ENCODE data around the gene ZDHHC22. TPM values are rescaled to one million over a fixed set of nuclear protein-coding genes. Genes with fewer than 3 reads are reported as not detected.

ZDHHC22 gene
- total and polyA plus RNA-seq, 5 donors from 2014 or later = not detected

DNA sequence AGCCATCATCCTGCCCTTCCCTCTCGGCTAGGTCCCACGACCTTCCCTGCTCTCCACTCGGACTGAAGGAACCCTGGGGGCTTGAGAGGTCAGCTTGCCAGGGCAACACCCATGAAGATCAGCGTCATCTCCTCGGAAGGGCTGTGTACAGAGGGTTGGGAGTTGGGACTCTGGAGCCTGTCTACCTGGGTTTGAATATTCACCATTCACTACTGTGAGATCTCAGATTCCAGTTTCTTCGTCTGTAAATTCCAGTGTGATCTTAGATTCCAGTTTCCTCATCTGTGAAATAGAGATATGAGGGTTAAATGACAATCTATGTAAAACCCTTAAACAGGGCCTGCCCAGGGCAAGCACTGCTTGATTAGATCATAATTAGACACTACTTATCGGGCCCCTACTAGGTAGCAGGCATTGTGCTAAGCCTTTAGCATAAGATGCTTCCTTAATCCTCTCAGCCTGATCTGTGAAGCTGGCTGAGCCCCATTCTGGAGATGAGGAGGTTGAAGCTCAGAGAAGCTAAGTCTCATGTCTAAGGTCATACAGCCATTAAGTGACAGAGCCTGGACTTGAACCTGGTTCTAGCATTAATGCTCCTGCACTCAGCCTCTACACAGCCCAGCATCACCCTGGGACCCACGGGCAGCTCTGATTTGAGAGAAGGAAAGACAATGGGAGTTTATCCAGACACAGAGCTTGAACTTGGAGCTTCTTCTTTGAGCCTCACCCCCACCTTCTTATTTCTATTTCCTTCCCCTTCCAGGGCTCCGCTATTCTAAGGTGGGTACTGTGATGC is 612 bp upstream of the ZDHHC22 start:
- Histone ChIP-seq H3K4me1 (ENCODE audit: control insufficient read depth, insufficient read depth, low read length, poor library complexity, severe bottlenecking) (peaks cover 15% of the 10 kb centered on the region), H3K27me3 (ENCODE audit: control insufficient read depth, insufficient read depth, low read length) (peaks cover 46% of the 10 kb centered on the region), H3K27ac (ENCODE audit: insufficient read depth, low read length, poor library complexity, severe bottlenecking) (no peak overlapping the region), H3K36me3 (ENCODE audit: control insufficient read depth, insufficient read depth, low read length) (no peaks in the 10 kb centered on the region), H3K9me3 (ENCODE audit: control insufficient read depth in 2 of 2, low read length in 2 of 2) (no peaks in the 10 kb centered on the region), H3K4me3 (ENCODE audit: low read depth, low read length) (no peak overlapping the region)
- no peak for ATAC-seq (ENCODE audit: low read depth in 2 of 2)
- H3K4me3 Mint-ChIP-seq = peak overlapping the region in 3 of 4 donors; percentile 9 to 49 (median 43)
- no peak for DNase-seq
- H3K9me3 Mint-ChIP-seq = peaks cover 0 to 2% (median 0%) of the 10 kb centered on the region in 7 donors
- H3K27me3 Mint-ChIP-seq = peaks cover 86% of the 10 kb centered on the region
- H3K4me1 Mint-ChIP-seq = peaks cover 0 to 43% (median 21%) of the 10 kb centered on the region in 4 donors
- H3K27ac Mint-ChIP-seq = no peak overlapping the region
- H3K36me3 Mint-ChIP-seq = no peaks in the 10 kb centered on the region

DNA sequence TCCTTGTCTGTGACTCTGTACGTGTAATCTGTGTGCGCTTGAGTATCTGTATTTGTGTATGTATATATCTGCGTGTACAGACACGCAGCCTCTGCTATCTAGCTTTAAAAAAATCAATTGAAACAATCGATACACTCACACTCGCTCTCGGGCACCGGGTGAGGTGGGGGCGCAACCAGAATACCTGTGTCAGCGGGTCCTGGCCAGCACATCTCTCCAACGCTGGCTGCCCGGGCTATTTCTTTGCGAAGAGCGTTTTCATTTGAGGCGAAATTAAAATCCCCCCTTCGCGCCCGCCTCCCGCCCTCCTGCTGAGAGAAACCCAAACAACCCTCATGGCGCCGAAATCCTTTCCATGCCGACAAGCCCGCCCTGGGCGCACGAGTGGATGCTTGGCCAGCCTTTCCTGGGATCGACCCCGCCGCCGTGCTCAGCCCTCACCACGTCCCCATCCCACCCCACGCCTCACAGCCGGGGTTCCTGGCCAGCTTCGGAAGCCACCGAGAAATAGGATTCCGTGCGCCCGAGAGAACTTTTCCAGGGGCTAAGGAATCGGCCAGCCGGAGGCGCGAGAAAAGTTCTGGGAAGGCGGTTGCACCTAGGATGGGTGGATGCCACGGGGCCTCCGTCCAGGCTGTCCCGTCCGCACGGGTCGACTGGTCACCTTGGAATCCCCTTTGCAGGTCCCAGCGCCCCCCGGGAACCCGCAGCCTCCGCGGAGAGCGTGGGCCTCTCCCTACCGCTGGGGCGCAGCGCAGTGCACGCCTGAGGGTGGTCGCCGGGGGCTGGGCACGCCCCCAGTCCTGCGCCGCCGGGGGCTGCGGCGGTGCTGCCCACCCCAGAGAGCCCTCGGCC is 1.0 kb downstream of the ZDHHC22 start:
- no peaks in the 10 kb centered on the region for H3K36me3 ChIP-seq (ENCODE audit: control insufficient read depth, insufficient read depth, low read length)
- no peak for ATAC-seq (ENCODE audit: low read depth in 2 of 2)
- H3K27ac Mint-ChIP-seq = peak overlapping the region in 1 of 3 donors; percentile 14
- H3K4me3 Mint-ChIP-seq = peak overlapping the region in 3 of 4 donors; percentile 53 to 83 (median 79)
- no peaks in the 10 kb centered on the region for H3K9me3 ChIP-seq (ENCODE audit: control insufficient read depth in 2 of 2, low read length in 2 of 2)
- H3K4me1 Mint-ChIP-seq = peaks cover 0 to 43% (median 21%) of the 10 kb centered on the region in 4 donors
- H3K27me3 ChIP-seq (ENCODE audit: control insufficient read depth, insufficient read depth, low read length) = peaks cover 38% of the 10 kb centered on the region
- no peaks in the 10 kb centered on the region for H3K36me3 Mint-ChIP-seq
- H3K4me1 ChIP-seq (ENCODE audit: control insufficient read depth, insufficient read depth, low read length, poor library complexity, severe bottlenecking) = peaks cover 15% of the 10 kb centered on the region
- no peak overlapping the region for H3K4me3 ChIP-seq (ENCODE audit: low read depth, low read length)
- no peak for DNase-seq
- H3K27ac ChIP-seq (ENCODE audit: insufficient read depth, low read length, poor library complexity, severe bottlenecking) = no peak overlapping the region
- H3K27me3 Mint-ChIP-seq = peaks cover 90% of the 10 kb centered on the region
- peaks cover 0 to 2% (median 0%) of the 10 kb centered on the region in 7 donors for H3K9me3 Mint-ChIP-seq

DNA sequence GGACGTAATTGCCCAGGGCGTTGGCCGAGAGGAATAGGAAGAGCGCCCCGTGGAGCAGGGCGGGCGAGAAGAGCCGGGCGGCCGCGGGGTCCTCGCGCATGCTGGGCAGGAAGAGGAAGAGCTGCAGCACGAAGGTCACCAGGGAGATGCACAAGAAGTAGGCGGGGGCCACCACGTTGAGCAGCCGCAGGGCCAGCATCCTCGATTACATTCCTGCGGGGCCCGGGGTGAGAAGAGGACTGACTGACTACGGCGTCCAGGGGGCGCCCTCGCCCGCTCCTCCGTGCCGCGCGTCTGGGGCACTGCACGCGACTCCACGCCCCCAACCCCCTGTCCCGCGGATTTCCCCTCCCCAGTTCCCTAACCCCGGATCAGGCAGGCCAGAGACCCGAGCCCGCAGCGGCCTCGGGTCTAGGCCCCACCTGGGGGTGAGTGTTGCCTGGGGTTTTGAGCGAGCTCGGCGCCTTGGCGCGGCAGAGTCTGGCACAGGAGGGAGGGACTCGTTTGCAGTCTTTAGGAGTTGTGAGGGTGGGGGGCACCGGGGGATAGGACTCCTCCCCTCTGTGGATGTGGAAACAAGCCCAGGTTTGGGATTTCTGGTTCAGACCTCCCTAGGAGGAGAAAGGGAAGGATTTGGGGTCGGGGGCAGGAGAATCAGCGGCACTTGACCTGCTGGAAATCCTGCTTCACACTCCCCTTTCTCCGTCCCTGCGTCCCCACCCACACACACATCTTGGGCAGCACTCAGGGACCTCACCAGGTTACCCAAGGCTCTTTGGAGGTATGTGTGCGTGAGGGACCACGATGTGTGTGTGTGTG is 1.8 kb downstream of the ZDHHC22 start:
- H3K36me3 Mint-ChIP-seq = no peaks in the 10 kb centered on the region
- no peaks in the 10 kb centered on the region for H3K9me3 ChIP-seq (ENCODE audit: control insufficient read depth in 2 of 2, low read length in 2 of 2)
- ATAC-seq (ENCODE audit: low read depth in 2 of 2) (peak; percentile 42 to 49), DNase-seq (peak in 1 of 3 donors; percentile 53)
- H3K27me3 Mint-ChIP-seq = peaks cover 90% of the 10 kb centered on the region
- H3K4me1 ChIP-seq (ENCODE audit: control insufficient read depth, insufficient read depth, low read length, poor library complexity, severe bottlenecking) = peaks cover 15% of the 10 kb centered on the region
- H3K36me3 ChIP-seq (ENCODE audit: control insufficient read depth, insufficient read depth, low read length) = no peaks in the 10 kb centered on the region
- peaks cover 33% of the 10 kb centered on the region for H3K27me3 ChIP-seq (ENCODE audit: control insufficient read depth, insufficient read depth, low read length)
- peaks cover 0 to 2% (median 0%) of the 10 kb centered on the region in 7 donors for H3K9me3 Mint-ChIP-seq
- peaks cover 0 to 43% (median 21%) of the 10 kb centered on the region in 4 donors for H3K4me1 Mint-ChIP-seq
- peak overlapping the region in 3 of 4 donors; percentile 53 to 83 (median 79) for H3K4me3 Mint-ChIP-seq
- no peak overlapping the region for H3K27ac Mint-ChIP-seq
- no peak overlapping the region for H3K4me3 ChIP-seq (ENCODE audit: low read depth, low read length)
- H3K27ac ChIP-seq (ENCODE audit: insufficient read depth, low read length, poor library complexity, severe bottlenecking) = no peak overlapping the region

DNA sequence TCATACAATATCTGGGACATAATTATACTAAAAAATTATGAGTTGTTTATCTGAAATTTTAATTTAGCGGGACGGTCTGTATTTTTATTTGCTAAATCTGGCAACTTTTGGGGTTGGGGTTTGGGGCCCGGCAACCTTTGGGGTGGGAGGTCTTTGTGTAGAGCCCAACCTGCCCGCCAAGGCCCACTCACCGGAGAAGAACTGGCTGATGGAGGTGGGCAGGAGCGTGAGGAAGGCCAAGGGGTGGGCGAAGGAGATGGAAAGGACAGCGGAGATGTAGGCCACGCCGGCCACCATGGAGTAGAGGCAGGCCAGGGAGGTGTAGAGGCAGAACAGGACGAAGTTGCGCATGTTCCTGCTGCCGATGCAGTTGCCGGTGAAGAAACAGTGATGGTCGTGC is 2.6 kb downstream of the ZDHHC22 start:
- no peak for ATAC-seq (ENCODE audit: low read depth in 2 of 2)
- Mint-ChIP-seq H3K27ac (no peak overlapping the region), H3K4me3 (peak overlapping the region in 1 of 4 donors; percentile 8)

DNA sequence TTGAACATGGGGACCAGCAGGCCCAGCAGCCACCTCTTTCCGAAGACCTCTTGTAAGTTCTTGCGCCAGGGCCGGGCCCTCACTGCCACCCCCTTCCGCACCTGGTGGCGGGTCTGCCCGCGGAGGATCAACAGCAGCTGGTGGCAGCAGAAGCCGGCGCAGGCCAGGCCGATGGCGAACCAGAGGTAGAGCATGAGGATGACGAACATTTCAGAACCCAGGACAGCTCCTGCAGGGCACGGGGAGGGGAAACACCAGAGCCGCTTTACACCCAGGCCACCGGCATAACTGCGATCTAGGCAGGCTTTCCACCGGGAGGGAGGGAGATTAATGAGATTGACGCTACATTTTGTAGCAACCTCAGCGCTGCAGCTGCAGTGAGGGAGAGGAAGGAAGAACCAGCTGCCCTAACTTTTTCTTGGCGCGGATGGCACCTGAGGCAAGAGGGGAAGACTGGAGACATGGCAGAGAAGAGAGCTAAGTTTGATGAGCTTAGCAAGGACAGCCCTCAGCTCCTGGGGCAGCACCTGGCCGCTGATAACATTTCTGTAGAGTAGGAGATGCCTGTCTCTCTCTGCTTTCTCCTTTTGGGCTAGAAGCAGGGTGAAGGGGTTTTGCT is 7.8 kb downstream of the ZDHHC22 start:
- peaks cover 29% of the 10 kb centered on the region for H3K27me3 ChIP-seq (ENCODE audit: control insufficient read depth, insufficient read depth, low read length)
- H3K4me1 ChIP-seq (ENCODE audit: control insufficient read depth, insufficient read depth, low read length, poor library complexity, severe bottlenecking) = no peaks in the 10 kb centered on the region
- peaks cover 0 to 2% (median 0%) of the 10 kb centered on the region in 7 donors for H3K9me3 Mint-ChIP-seq
- H3K27me3 Mint-ChIP-seq = peaks cover 72% of the 10 kb centered on the region
- ATAC-seq (ENCODE audit: low read depth in 2 of 2) (peak; percentile 44 to 61), DNase-seq (peak; percentile 25 to 66 (median 52))
- H3K4me3 Mint-ChIP-seq = no peak overlapping the region
- H3K36me3 ChIP-seq (ENCODE audit: control insufficient read depth, insufficient read depth, low read length) = no peaks in the 10 kb centered on the region
- H3K36me3 Mint-ChIP-seq = no peaks in the 10 kb centered on the region
- H3K27ac ChIP-seq (ENCODE audit: insufficient read depth, low read length, poor library complexity, severe bottlenecking) = no peak overlapping the region
- H3K27ac Mint-ChIP-seq = no peak overlapping the region
- H3K4me1 Mint-ChIP-seq = peaks cover 0 to 9% (median 3%) of the 10 kb centered on the region in 4 donors
- H3K9me3 ChIP-seq (ENCODE audit: control insufficient read depth in 2 of 2, low read length in 2 of 2) = no peaks in the 10 kb centered on the region
- H3K4me3 ChIP-seq (ENCODE audit: low read depth, low read length) = no peak overlapping the region

More for the DNA sequence above, 2.6 kb downstream of the ZDHHC22 start:
- Histone ChIP-seq H3K4me1 (ENCODE audit: control insufficient read depth, insufficient read depth, low read length, poor library complexity, severe bottlenecking) (peaks cover 15% of the 10 kb centered on the region), H3K4me3 (ENCODE audit: low read depth, low read length) (no peak overlapping the region), H3K27ac (ENCODE audit: insufficient read depth, low read length, poor library complexity, severe bottlenecking) (no peak overlapping the region), H3K9me3 (ENCODE audit: control insufficient read depth in 2 of 2, low read length in 2 of 2) (no peaks in the 10 kb centered on the region), H3K27me3 (ENCODE audit: control insufficient read depth, insufficient read depth, low read length) (peaks cover 34% of the 10 kb centered on the region), H3K36me3 (ENCODE audit: control insufficient read depth, insufficient read depth, low read length) (no peaks in the 10 kb centered on the region)
- Mint-ChIP-seq H3K36me3 (no peaks in the 10 kb centered on the region), H3K9me3 (peaks cover 0 to 4% (median 0%) of the 10 kb centered on the region in 7 donors), H3K27me3 (peaks cover 84% of the 10 kb centered on the region), H3K4me1 (peaks cover 0 to 43% (median 21%) of the 10 kb centered on the region in 4 donors)
- DNase-seq = no peak

DNA sequence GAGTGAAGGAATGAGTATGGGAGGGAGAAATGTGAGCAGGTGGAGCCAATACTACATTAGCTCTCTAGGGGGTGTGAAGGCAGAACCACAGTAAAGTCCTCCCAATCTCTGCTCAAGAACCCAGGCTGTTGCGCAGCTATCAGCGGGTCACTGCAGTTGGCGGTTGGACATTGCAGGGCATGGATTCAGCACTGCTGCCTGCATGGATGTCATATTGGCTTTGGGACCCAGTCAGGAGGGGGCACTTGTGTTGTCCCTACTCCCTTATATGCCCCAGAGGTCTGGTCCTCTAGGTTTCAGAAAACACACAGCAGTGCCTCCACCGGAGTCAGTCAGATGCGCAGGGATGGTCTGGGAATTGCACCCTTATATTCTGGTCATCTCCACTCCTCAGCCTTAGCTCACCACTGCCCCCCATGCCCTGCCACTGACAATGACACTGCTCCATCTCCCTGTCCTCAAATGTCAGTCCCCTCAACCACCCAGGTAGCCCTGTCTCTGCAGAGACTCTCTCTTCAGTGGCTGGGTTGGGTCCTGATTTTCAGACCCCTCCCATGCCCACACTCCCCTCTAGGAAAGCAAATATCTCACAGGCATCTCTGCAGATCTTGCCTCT is 9.6 kb downstream of the ZDHHC22 start:
- H3K9me3 Mint-ChIP-seq = peaks cover 0 to 2% (median 0%) of the 10 kb centered on the region in 7 donors
- DNase-seq (no peak), ATAC-seq (ENCODE audit: low read depth in 2 of 2) (no peak)
- Histone ChIP-seq H3K4me3 (ENCODE audit: low read depth, low read length) (no peak overlapping the region), H3K9me3 (ENCODE audit: control insufficient read depth in 2 of 2, low read length in 2 of 2) (no peaks in the 10 kb centered on the region), H3K36me3 (ENCODE audit: control insufficient read depth, insufficient read depth, low read length) (no peaks in the 10 kb centered on the region), H3K27ac (ENCODE audit: insufficient read depth, low read length, poor library complexity, severe bottlenecking) (no peak overlapping the region), H3K27me3 (ENCODE audit: control insufficient read depth, insufficient read depth, low read length) (peaks cover 26% of the 10 kb centered on the region), H3K4me1 (ENCODE audit: control insufficient read depth, insufficient read depth, low read length, poor library complexity, severe bottlenecking) (no peaks in the 10 kb centered on the region)
- H3K27ac Mint-ChIP-seq = no peak overlapping the region
- H3K4me3 Mint-ChIP-seq = no peak overlapping the region
- peaks cover 62% of the 10 kb centered on the region for H3K27me3 Mint-ChIP-seq
- no peaks in the 10 kb centered on the region for H3K36me3 Mint-ChIP-seq
- H3K4me1 Mint-ChIP-seq = peaks cover 0 to 4% (median 2%) of the 10 kb centered on the region in 4 donors
